Ishikawa (cell line): ENCODE measurements around the gene AMFR.

Experiments
- CEBPB ChIP-seq: IDR thresholded peaks from 2 replicates; pipeline ENCODE4 v1.6.1; 2012
- CREB1 ChIP-seq: IDR thresholded peaks from 2 replicates; pipeline ENCODE4 v1.6.1; 2012; ENCODE audit warnings: low read depth
- EGR1 ChIP-seq: IDR thresholded peaks from 2 replicates; pipeline ENCODE4 v1.6.1; 2012
- EP300 ChIP-seq: IDR thresholded peaks from 2 replicates; pipeline ENCODE4 v1.6.1; 2012; ENCODE audit warnings: borderline replicate concordance
- FOXM1 ChIP-seq: IDR thresholded peaks from 2 replicates; pipeline ENCODE4 v1.6.1; 2012; ENCODE audit warnings: low read depth, borderline replicate concordance
- NFIC ChIP-seq: IDR thresholded peaks from 2 replicates; pipeline ENCODE4 v1.6.1; 2012
- RAD21 ChIP-seq: IDR thresholded peaks from 2 replicates; pipeline ENCODE4 v1.6.1; 2012; ENCODE audit warnings: low read depth
- TAF1 ChIP-seq: IDR thresholded peaks from 2 replicates; pipeline ENCODE4 v1.6.1; 2012; ENCODE audit warnings: low read depth, mild to moderate bottlenecking
- TCF12 ChIP-seq: IDR thresholded peaks from 2 replicates; pipeline ENCODE4 v1.6.1; 2012; ENCODE audit warnings: low read depth
- TEAD4 ChIP-seq: IDR thresholded peaks from 2 replicates; pipeline ENCODE4 v1.6.1; 2012
- YY1 ChIP-seq: IDR thresholded peaks from 2 replicates; pipeline ENCODE4 v1.6.1; 2012; ENCODE audit warnings: low read depth
- ZBTB7A ChIP-seq: IDR thresholded peaks from 2 replicates; pipeline ENCODE4 v1.6.1; 2012; ENCODE audit warnings: low read depth
- TF ChIP-seq, protein P1 (sequence below): IDR thresholded peaks from 2 replicates; pipeline ENCODE4 v1.6.1; 2012; ENCODE audit warnings: low read depth, mild to moderate bottlenecking
- TF ChIP-seq, protein P2 (sequence below): IDR thresholded peaks from 2 replicates; pipeline ENCODE4 v1.6.1; 2012
- TF ChIP-seq, protein P3 (sequence below): IDR thresholded peaks from 2 replicates; pipeline ENCODE4 v1.6.1; 2012

Gene AMFR

DNA sequence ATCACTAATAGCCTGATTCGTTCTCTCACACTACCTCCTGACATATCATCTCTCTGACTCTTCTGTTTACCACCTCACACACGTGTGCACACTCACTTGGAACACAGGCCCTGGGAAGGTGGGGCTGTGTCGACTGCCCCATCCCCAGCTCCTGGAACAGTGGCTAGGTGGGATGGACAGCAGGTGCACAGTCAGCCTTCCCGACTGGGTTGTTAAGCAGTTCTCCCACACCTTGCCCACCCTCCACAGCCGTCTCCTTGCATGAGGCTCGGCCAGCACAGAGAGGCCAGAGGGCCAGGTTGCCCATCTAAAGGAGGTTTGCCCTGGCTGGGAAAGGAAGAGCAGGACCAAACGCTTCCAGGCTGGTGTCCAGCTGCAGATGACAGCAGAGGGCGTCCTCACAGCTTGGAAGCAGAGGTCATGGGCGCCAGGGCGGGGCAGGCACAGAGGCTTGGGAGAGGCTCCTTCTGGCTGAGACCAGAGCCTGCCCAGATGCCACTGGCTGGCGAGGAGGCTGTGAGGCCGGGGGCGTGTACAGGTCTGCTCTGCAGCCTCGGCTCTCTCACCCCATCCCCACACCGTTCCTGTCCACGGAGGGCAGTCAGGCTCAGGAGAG is 92.8 kb downstream of the AMFR start:
- peak; percentile 87 for TF ChIP-seq RAD21
- no peak for TF ChIP-seq ZBTB7A

DNA sequence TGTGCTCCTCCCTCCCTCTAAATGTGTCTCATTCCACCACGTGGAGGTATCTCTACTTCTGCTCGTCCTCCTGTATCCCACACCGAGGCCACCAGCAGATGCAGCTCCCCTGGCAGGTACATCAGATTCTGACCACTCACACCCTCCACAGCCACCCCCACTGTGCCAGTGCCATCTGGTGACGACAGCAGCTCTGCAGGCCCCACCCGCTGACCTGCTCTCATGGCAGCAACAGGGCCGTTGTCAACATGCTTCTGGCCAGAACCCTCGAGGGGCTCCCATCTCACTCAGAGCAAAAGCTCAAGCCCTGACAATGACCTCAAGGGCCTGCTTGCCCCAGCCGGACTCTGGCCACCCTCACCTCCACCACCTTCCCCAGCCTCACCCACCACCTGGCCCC is 93.4 kb downstream of the AMFR start:
- TF ChIP-seq, protein P1, sequence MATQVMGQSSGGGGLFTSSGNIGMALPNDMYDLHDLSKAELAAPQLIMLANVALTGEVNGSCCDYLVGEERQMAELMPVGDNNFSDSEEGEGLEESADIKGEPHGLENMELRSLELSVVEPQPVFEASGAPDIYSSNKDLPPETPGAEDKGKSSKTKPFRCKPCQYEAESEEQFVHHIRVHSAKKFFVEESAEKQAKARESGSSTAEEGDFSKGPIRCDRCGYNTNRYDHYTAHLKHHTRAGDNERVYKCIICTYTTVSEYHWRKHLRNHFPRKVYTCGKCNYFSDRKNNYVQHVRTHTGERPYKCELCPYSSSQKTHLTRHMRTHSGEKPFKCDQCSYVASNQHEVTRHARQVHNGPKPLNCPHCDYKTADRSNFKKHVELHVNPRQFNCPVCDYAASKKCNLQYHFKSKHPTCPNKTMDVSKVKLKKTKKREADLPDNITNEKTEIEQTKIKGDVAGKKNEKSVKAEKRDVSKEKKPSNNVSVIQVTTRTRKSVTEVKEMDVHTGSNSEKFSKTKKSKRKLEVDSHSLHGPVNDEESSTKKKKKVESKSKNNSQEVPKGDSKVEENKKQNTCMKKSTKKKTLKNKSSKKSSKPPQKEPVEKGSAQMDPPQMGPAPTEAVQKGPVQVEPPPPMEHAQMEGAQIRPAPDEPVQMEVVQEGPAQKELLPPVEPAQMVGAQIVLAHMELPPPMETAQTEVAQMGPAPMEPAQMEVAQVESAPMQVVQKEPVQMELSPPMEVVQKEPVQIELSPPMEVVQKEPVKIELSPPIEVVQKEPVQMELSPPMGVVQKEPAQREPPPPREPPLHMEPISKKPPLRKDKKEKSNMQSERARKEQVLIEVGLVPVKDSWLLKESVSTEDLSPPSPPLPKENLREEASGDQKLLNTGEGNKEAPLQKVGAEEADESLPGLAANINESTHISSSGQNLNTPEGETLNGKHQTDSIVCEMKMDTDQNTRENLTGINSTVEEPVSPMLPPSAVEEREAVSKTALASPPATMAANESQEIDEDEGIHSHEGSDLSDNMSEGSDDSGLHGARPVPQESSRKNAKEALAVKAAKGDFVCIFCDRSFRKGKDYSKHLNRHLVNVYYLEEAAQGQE: no peak
- TF ChIP-seq YY1 (no peak), TEAD4 (no peak), TCF12 (no peak), EGR1 (no peak), FOXM1 (no peak), ZBTB7A (no peak), EP300 (no peak), TAF1 (no peak), RAD21 (no peak), CREB1 (no peak), CEBPB (no peak), NFIC (no peak)
- TF ChIP-seq, protein P2, sequence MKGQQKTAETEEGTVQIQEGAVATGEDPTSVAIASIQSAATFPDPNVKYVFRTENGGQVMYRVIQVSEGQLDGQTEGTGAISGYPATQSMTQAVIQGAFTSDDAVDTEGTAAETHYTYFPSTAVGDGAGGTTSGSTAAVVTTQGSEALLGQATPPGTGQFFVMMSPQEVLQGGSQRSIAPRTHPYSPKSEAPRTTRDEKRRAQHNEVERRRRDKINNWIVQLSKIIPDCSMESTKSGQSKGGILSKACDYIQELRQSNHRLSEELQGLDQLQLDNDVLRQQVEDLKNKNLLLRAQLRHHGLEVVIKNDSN: no peak
- TF ChIP-seq, protein P3, sequence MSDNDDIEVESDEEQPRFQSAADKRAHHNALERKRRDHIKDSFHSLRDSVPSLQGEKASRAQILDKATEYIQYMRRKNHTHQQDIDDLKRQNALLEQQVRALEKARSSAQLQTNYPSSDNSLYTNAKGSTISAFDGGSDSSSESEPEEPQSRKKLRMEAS: no peak

DNA sequence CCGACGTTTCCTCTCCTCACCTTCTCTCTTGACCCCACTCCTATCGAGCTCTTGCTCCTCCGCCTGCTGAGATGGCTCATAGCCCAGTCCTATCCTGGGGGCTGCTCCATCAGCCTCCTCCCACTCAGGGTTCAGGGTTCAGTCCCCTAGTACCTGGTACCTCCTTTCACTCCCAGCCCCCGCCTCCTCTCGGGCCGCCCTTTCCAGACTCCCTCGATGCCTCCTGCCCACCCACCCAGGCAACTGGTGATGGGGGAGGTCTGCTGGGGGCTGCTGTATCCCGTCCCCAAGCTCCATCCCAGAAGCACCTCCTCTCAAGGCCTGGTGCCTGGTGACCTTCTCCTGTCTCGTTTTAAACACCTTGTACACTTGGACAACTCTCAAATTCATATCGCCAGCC is 93.9 kb downstream of the AMFR start:
- TF ChIP-seq NFIC: no peak

DNA sequence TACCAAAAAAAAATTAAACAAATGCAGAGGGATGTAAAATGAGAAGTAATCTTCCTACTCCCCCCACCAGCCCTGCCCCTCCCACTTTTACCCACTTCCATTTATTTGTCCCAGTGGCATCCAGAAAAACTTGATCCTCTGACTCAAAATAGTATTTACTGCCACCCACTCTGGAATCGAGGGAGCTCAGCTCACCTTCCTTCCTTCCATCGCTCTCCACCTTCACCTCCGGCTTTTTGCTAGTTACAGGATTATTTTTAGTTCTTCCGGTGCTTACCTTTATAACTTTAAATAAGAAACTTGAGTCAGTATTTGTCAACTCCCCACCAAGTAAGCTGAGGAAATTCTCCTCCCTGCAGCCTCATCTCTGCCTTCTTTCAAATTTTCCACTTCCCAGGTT is 94.9 kb downstream of the AMFR start:
- TF ChIP-seq EP300: no peak
- TF ChIP-seq FOXM1: no peak
- TF ChIP-seq, protein P3: no peak
- no peak for TF ChIP-seq RAD21
- TF ChIP-seq YY1: no peak
- no peak for TF ChIP-seq CREB1
- TF ChIP-seq, protein P2: no peak
- TF ChIP-seq TCF12: no peak
- TF ChIP-seq CEBPB: no peak
- no peak for TF ChIP-seq EGR1
- no peak for TF ChIP-seq TAF1

DNA sequence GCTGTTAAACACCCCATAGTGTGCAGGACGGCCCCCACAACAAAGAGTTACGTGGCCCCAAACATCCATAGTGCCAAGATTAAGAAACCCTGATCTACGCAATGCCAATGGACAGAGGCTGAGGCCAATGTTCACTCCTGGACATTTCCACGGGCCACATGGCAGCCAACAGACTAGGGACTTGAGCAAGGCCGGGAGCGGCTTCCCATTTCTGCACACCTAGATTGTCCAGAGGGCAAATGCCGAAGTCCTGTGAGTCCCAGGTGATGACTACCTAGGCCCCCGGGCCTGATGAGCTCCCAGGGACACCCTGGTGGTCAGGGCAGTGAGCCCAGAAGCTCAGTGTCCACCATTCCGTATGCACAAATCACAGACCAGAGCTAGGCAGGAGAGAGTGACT is 95.5 kb downstream of the AMFR start:
- no peak for TF ChIP-seq EP300
- TF ChIP-seq TEAD4: no peak
- no peak for TF ChIP-seq NFIC
- no peak for TF ChIP-seq FOXM1
- TF ChIP-seq ZBTB7A: no peak
- TF ChIP-seq, protein P3: no peak
- TF ChIP-seq, protein P2: no peak
- TF ChIP-seq RAD21: no peak
- no peak for TF ChIP-seq CREB1
- TF ChIP-seq CEBPB: no peak

DNA sequence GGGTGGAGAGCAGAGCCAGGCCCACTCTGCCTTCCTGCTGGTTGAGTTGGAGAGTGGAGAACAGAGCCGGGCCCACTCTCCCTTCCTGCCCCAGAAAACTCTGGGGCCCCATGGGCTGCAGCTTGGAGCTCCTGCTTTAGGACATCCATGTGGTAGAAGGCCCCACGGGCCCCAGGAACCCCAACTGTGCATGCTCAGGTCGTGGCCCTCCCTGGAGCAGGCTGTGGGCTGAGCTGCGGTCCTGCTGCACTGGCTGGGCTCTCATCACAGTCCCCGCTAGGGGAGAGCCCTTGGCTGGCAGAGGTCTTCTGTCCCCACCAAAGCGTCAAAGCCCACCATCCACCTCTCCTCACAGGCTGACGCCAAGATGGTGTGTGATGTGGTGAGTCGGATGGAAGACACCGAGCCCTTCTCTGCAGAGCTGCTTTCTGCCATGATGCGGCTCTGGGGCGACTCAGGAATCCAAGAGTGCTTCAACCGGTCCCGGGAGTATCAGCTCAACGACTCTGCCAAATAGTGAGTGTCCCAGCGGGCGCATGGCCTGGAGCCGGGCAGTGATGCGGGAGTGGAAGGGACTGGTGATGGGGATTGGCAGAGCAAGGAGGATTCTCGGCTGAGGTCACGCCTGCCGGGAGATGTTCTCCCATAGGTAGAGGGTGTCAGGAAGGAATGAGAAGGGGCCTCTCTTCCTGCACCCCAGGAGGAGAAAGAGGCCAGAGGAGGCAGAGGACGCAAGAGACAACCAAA is 96.9 kb downstream of the AMFR start:
- TF ChIP-seq, protein P2: no peak
- TF ChIP-seq YY1 (no peak), TAF1 (no peak), TCF12 (no peak), CEBPB (no peak), EP300 (no peak), RAD21 (no peak)
- TF ChIP-seq, protein P3: no peak
- TF ChIP-seq, protein P1: no peak
